Skeletal muscle satellite cell (primary cell): Measurements from ENCODE around the gene C6orf52.
"Not testable (repeated sequence)": the region's sequence is repeated elsewhere in the genome, so short reads cannot be mapped to it uniquely, and the experiment has no call there.

ENCODE experiments used
- H3K27me3 ChIP-seq: 2 replicates; pipeline ENCODE4 v1.7.0; 2013; ENCODE audit warnings: low read length; ENCODE audit not compliant: control insufficient read depth, insufficient read depth
- H3K36me3 ChIP-seq: 2 replicates; pipeline ENCODE4 v1.7.0; 2013; ENCODE audit warnings: mild to moderate bottlenecking, control low read depth, low read length; ENCODE audit not compliant: insufficient read depth
- H3K4me1 ChIP-seq: 2 replicates; pipeline ENCODE4 v1.7.0; 2013; ENCODE audit warnings: low read length; ENCODE audit not compliant: control insufficient read depth, insufficient read depth
- H3K4me2 ChIP-seq: 2 replicates; pipeline ENCODE4 v1.7.0; 2013; ENCODE audit warnings: mild to moderate bottlenecking, low read length
- H3K4me3 ChIP-seq: 2 replicates; pipeline ENCODE4 v1.7.0; 2013; ENCODE audit warnings: low read length
- H3K9ac ChIP-seq: 2 replicates; pipeline ENCODE4 v1.7.0; 2013; ENCODE audit warnings: mild to moderate bottlenecking, low read depth, low read length, moderate library complexity
- H3K9me3 ChIP-seq: replicated peaks from 2 replicates; pipeline ENCODE4 v1.7.0; 2013; ENCODE audit warnings: mild to moderate bottlenecking, control low read depth, low read length

The C6orf52 gene

GRCh38 chr6:10665595-10665994 lies 28.8 kb downstream of the C6orf52 start:
- not testable (repeated sequence) for H3K4me1 ChIP-seq, H3K4me2 ChIP-seq, H3K36me3 ChIP-seq, H3K9ac ChIP-seq, H3K27me3 ChIP-seq, H3K4me3 ChIP-seq, H3K9me3 ChIP-seq

GRCh38 chr6:10662742-10663141 lies 31.7 kb downstream of the C6orf52 start:
- no peak overlapping the region for H3K4me3 ChIP-seq
- no peaks in the 10 kb centered on the region for H3K4me1 ChIP-seq
- H3K9ac ChIP-seq: no peak overlapping the region

GRCh38 chr6:10662207-10662606 lies 32.2 kb downstream of the C6orf52 start:
- Histone ChIP-seq H3K9me3 (no peaks in the 10 kb centered on the region), H3K4me2 (no peak overlapping the region), H3K36me3 (no peaks in the 10 kb centered on the region), H3K9ac (no peak overlapping the region), H3K4me1 (no peaks in the 10 kb centered on the region), H3K4me3 (no peak overlapping the region), H3K27me3 (no peaks in the 10 kb centered on the region)

More at GRCh38 chr6:10662742-10663141, 31.7 kb downstream of the C6orf52 start:
- no peak overlapping the region for H3K4me2 ChIP-seq
- no peaks in the 10 kb centered on the region for H3K36me3 ChIP-seq
- H3K9me3 ChIP-seq: no peaks in the 10 kb centered on the region
- H3K27me3 ChIP-seq: no peaks in the 10 kb centered on the region

GRCh38 chr6:10660431-10661191 lies 33.8 kb downstream of the C6orf52 start:
- Histone ChIP-seq H3K4me2 (peak overlapping the region; percentile 65), H3K4me3 (peak overlapping the region; percentile 65)
- H3K9ac ChIP-seq, H3K4me1 ChIP-seq, H3K27me3 ChIP-seq, H3K36me3 ChIP-seq, H3K9me3 ChIP-seq: not testable (repeated sequence)

- Histone ChIP-seq H3K4me3 (peak overlapping the region; percentile 65), H3K4me2 (peak overlapping the region; percentile 65), H3K27me3 (peaks cover 11% of the 10 kb centered on the region), H3K4me1 (no peaks in the 10 kb centered on the region), H3K9ac (peak overlapping the region; percentile 35), H3K9me3 (no peaks in the 10 kb centered on the region), H3K36me3 (no peaks in the 10 kb centered on the region)
These were observed 34.6 kb downstream of the C6orf52 start for GRCh38 chr6:10659699-10660348.

- peak overlapping the region; percentile 35 for H3K9ac ChIP-seq
- peaks cover 11% of the 10 kb centered on the region for H3K27me3 ChIP-seq
- H3K4me1 ChIP-seq: no peaks in the 10 kb centered on the region
- no peaks in the 10 kb centered on the region for H3K9me3 ChIP-seq
- H3K4me2 ChIP-seq: peak overlapping the region; percentile 65
- peak overlapping the region; percentile 65 for H3K4me3 ChIP-seq
- no peaks in the 10 kb centered on the region for H3K36me3 ChIP-seq
These were observed 35.3 kb downstream of the C6orf52 start for GRCh38 chr6:10658910-10659698.

GRCh38 chr6:10655508-10656055 lies 38.8 kb downstream of the C6orf52 start:
- H3K9ac ChIP-seq: no peak overlapping the region
- peaks cover 11% of the 10 kb centered on the region for H3K27me3 ChIP-seq
- no peaks in the 10 kb centered on the region for H3K9me3 ChIP-seq
- no peak overlapping the region for H3K4me2 ChIP-seq
- no peaks in the 10 kb centered on the region for H3K4me1 ChIP-seq
- H3K36me3 ChIP-seq: no peaks in the 10 kb centered on the region
- no peak overlapping the region for H3K4me3 ChIP-seq

GRCh38 chr6:10644225-10644624 lies 50.2 kb downstream of the C6orf52 start:
- no peak overlapping the region for H3K4me2 ChIP-seq
- no peak overlapping the region for H3K9ac ChIP-seq
- H3K4me3 ChIP-seq: no peak overlapping the region
- no peaks in the 10 kb centered on the region for H3K36me3 ChIP-seq
- no peaks in the 10 kb centered on the region for H3K27me3 ChIP-seq
- no peaks in the 10 kb centered on the region for H3K4me1 ChIP-seq
- no peaks in the 10 kb centered on the region for H3K9me3 ChIP-seq

- Histone ChIP-seq H3K4me1 (no peaks in the 10 kb centered on the region), H3K36me3 (no peaks in the 10 kb centered on the region), H3K4me3 (no peak overlapping the region), H3K4me2 (no peak overlapping the region), H3K27me3 (no peaks in the 10 kb centered on the region), H3K9me3 (no peaks in the 10 kb centered on the region), H3K9ac (no peak overlapping the region)
These were observed 51.2 kb downstream of the C6orf52 start for GRCh38 chr6:10643201-10643651.

- Histone ChIP-seq H3K4me2 (no peak overlapping the region), H3K27me3 (no peaks in the 10 kb centered on the region), H3K36me3 (no peaks in the 10 kb centered on the region), H3K4me3 (no peak overlapping the region), H3K9ac (no peak overlapping the region), H3K9me3 (no peaks in the 10 kb centered on the region), H3K4me1 (no peaks in the 10 kb centered on the region)
These were observed 52.9 kb downstream of the C6orf52 start for GRCh38 chr6:10641528-10641927.

GRCh38 chr6:10640412-10640811 lies 54.0 kb downstream of the C6orf52 start:
- Histone ChIP-seq H3K36me3 (no peaks in the 10 kb centered on the region), H3K27me3 (no peaks in the 10 kb centered on the region), H3K4me2 (no peak overlapping the region), H3K4me1 (no peaks in the 10 kb centered on the region), H3K9me3 (no peaks in the 10 kb centered on the region), H3K9ac (no peak overlapping the region), H3K4me3 (no peak overlapping the region)
